Stimulated activated CD8-positive, alpha-beta memory T cell treated with anti-CD3 and anti-CD28 coated beads, Interleukin-4, amount 100 ng/mL, for 48 hours (primary cell): ENCODE data around the gene ABHD6.
"Not testable (repeated sequence)": the region's sequence is repeated elsewhere in the genome, so short reads cannot be mapped to it uniquely, and the experiment has no call there.

Experiments used
- DNase-seq: peaks from one replicate; pipeline ENCODE4 v3.0.0-alpha.2; 2020

ABHD6 gene

DNA sequence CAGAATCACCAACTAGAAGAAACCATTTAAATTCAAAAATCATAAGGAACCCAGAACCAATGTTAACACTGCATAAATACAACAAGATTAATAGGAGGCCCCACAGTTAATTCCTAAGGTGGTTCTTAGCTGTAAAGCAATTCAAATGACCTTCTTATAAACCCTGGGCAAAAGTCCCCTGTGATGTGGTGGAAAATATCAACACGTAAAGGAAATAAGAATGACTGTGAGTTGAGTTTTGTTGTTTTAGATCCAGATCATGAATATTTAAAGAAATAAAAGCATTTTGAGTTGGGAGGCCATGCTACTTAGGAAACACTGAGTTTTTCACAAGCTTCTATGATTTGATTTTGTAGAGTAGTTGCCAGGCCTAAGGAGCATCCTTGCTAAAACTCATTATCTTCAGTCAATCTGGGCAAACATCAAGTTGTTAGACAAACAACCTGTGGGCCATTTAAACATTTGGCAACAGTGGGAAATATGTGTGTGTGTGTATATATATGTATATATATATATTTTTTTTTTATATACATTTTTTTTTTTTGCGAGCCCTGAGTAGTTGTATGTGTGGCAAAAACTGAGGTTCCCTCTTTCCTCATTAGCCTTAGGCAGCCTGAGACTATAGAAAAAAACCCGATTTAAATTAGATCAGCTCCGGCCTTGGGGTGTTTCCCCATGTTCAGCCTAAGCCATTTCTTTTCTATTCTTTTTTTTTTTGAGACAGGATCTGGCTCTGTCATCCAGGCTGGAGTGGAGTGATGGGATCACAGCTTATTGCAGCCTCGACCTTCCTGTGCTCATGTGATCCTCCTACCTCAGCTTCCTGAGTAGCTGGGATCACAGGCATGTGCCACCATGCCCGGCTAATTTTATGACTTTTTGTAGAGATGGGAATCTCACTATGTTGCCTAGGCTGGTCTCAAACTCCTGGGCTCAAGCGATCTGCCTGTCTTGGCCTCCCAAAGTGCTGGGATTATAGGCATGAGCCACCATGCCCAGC lies 87.1 kb downstream of the ABHD6 start:
- DNase-seq = no peak

DNA sequence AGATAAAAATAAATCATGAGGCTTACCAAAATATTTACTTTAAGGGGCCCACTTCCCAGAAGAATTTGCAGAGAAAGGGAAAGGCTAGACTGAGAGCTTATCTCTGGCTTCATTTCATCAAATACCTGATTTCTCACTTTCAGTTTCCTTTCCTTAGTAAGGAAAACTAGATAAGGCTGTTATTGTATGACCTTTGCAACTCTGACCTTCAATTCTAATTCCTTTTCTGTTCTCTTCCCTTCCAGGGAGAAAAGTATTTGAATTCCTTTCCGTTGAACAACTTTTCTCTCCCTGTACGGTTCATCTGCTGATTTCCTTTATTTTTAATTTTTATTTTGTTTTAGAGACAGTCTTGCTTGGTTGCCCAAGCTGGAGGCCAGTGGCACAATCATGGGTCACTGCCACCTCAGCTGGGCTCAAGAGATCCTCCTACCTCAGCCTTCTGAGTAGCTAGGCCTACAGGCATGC lies 88.0 kb downstream of the ABHD6 start:
- no peak for DNase-seq

DNA sequence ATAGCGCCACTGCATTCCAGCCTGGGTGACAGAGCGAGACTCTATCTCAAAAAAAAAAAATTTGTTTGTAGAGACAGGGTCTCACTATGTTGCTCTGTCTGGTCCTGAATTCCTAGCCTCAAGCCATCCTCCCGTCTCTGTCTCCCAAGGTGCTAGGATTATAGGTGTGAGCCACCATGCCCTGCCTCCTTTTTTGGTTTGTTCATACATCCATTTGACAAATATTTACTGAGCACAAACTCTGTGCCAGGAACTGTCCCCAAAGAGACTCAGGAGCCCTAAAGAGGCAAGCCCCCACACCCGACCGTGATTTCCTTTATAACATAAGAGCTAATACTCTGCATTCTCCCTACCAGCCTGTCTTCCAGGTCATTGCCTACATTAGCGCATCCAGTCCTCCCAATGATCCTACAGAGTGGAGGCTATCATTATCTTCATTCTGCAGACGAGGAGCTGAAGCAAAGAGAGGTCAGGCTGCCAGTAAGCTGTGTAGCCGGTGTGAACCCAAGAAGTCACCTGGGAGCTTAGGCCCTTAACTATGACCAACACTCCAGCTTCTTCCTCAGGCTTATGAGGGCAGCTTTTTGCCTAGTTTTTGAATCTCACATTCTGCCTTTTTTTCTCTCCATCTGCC lies 88.8 kb downstream of the ABHD6 start:
- DNase-seq = no peak

DNA sequence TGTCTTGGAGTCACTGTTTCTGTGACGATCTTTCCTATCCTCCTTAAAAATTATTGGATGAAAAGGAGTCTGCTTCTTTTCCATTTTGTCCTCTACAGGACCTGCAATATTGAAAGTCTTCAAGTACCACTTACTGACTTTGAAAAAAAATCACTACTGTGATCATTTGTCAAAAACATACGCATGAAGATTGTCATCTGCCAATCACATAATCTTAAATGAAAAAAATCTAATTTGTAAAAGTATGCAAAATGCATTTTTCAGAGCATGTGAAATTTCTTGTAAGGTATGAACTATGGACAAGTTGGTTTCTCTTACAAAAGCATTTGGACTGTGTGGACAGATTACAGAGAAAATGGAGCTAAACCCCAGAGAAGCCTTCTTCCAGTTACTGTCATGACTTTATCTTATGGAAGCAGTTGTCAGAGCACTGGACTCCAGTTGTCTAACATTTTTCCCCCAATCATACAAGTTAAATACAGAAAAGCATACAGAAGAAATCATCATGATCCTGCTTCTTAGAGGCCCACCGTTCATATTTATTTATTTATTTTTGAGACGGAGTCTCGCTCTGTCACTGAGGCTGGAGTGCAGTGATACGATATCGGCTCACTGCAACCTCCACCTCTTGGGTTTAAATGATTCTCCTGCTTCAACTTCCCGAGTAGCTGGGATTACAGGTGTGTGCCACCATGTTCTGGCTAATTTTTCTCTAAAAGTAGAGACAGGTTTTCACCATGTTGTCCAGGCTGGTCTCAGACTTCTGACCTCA lies 91.7 kb downstream of the ABHD6 start:
- DNase-seq = no peak

DNA sequence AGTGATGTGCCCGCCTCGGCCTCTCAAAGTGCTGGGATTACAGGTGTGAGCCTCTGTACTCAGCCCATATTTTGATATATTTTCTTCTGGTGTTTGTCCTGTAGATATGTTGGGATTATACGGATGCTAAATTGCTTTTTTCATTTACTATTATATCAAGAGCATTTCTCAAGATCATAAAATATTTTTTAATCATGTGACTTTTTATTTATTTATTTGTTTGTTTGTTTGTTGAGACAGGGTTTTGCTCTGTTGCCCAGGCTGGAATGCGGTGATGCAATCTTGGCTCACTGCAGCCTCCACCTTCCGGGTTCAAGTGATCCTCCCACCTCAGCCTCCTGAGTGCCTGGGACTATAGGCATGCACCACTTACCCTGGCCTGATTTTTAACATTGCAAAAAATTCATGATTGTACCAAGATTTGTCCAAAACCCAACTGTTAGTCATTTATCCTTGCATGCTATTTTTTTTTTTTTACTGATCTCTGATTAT lies 92.4 kb downstream of the ABHD6 start:
- no peak for DNase-seq

DNA sequence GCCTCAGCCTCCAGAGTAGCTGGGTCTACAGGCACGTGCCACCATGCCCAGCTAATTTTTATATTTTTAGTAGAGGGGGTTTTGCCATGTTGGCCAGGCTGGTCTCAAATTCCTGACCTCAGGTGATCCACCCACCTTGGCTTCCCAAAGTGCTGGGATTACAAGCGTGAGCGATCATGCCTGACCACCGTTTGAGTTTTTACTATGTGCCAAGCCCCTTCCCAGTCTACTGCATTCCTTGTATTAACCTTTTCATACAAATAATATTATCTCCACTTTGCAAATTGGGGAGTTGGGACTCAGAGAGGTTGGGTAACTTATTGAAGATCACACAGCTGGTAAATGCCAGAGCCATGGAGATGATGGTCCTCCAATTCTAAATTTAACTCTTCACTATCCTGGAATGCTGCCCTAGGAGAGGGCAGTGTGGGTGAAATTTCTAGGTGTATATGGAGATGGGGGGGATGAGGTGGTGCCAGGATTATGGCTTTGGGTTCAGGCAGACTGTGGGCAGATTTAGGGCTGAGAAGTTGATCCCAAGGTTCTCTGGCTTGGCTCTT lies 94.1 kb downstream of the ABHD6 start:
- no peak for DNase-seq

DNA sequence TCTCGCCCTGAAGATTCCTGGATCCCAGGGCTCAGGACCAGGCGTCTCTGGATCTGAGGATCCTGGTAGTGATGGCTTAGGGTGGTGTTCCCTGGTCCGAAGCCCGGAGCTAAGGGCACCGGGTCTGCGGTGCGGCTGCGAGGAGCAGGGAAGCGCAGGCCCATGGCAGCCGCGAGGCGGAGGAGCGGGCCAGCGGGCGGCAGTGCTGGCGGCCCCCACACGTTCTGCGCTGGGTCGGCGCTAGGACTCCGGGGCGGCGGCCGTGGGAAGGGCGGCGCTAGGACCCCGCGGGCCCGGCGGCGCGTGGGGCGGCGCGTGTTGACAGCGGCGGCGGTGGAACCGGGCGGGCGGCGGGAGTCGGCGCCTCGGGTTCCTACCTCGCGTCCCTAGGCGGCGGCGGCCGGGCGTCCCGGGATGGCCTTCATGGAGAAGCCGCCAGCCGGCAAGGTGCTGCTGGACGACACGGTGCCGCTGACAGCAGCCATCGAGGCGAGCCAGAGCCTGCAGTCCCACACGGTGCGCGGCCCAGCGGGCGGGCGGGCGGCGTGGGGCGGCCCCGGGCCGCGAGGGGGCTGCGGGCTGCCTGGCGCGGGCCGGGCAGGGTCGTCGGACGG lies 95.1 kb downstream of the ABHD6 start, which contains the start of gene PXK:
TSS of gene PXK (plus strand) at position 318 of the 614 bp plus-strand sequence. CDS start at position 415, 97 bp downstream.
- peak; percentile 84 for DNase-seq

DNA sequence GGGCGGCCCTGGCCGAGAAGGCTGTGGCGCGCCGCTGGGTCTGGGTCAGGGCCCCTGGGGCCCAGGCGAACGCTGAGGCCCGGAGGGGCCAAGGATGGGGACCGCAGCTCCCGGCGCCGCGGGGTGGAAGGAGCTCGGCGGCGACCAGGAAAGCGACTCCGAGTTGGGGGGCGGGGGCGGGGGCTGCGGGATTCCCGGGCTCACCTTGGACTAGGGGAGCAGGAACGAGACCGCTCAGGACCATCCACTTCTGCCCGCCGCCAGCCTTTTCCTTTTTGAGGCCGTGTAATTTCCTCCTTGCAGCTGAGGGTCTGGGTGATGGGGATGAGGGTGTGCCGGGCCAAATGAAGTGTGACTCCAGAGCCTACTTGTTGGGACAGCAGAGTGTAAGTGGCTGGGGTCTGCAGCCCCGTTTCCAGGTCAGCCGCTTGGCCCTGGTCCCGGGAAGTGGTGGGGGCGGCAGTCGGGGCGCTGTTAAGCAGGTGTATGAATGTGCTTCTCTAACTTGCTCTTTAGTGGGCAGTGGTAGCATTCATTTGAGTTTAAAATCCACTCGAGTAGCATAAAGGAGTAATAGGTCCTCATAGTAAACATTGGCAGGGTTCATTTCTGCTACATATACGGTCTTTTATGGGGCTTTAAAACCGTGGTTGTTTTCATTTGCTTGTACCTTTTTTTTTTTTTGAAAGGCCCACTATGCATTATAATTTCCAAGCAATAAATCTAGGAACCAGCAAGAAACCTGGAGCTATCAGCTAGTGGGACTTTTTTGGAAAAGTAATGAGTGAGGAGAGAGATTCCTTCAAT lies 95.8 kb downstream of the ABHD6 start:
- DNase-seq = peak; percentile 66

DNA sequence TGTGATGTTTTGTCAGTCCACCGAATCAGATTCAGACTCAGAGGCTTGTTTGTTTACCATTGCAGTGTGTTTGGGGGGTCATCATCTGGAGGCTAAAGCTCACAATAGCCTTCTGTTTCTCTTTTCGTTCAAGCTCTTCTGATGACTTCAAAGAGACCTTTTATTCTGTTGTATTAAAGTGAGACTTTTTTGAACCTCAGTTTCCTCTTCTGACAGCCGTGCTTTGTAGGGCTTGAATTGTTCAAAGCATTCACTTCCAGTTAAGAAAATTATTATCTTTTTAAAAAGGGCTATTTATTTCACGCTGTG lies 96.4 kb downstream of the ABHD6 start:
- DNase-seq = no peak

DNA sequence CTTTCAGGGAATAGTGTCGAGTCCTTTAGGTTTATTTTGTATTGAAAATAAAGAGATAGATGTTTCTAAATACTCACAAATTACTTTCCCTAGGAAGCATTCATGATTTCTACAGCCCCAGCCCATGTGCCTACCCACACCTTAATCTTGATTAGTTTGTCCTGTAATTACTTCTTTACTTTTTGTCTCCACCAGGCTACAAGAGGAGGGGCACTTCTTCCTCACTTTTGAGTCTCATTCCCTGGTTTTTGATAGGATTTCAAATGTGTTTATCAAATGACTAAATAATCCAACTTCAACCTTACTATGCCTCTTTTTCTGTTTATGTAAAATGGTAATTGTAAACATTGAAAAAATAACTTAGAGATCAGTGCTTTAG lies 96.9 kb downstream of the ABHD6 start:
- no peak for DNase-seq

DNA sequence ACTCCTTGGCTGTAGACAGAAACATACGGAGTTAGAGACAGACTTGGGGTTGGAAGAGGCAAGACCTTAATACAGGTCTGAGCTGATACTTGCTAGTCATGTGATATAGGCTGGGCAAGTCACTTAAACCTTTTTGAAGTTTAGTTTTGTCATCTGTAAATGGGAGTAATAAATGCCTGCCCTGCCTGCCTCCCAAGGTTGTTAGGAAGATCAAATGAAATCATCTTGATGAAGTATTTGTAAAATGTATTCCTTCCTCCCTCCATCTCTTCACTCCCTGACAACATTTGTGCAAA lies 98.0 kb downstream of the ABHD6 start:
- DNase-seq = no peak

DNA sequence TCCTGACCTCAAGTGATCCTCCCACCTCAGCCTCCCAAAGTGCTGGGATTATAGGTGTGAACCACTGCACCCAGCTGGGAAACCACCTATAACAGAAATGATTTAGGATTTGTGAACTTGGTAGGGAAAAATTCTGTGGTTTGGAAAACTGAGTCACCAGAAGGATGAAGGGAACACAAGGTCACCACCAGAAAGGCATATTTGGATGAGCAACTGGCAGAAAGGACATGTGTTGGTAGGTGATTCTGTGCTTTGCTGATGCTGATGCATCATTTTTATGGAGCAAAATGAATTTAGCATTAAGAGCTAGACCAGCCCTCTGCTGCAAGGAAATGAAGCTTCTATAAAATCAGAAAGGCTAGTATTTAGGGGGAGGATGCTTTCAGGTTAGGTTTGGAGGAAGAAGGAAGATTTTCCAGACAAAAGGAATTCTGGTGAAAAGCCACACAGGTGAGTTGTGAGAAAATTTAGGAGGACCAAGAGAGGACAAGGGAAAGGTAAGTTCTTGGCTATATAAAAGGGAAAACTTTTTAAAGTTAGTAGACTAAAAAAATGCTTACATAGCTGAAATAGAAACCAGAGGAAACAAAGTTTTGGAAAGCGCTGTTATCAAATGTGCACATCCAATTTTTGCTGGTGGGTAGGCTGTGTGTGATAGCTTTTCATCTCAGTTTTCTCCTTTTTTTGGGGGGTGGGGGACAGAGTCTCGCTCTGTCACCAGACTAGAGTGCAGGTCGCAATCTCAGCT lies 98.7 kb downstream of the ABHD6 start:
- no peak for DNase-seq

DNA sequence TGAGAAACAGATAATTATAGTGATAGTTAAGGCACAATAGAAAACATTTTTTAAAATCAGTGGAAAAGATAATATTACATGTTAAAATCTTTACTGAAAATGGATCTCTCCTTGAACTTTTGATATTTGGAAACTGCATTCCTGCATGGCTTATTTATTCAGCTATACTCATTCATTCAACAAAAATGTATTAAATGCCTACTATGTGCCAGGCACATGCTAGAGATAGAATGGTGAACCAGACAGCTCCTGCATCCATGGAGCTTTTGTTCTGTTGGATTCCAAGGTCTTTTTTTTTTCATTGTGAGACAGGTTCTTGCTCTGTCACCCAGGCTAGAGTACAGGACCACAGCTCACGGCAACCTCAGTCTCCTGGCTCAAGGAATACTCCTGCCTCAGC lies 99.6 kb downstream of the ABHD6 start:
- DNase-seq = no peak

DNA sequence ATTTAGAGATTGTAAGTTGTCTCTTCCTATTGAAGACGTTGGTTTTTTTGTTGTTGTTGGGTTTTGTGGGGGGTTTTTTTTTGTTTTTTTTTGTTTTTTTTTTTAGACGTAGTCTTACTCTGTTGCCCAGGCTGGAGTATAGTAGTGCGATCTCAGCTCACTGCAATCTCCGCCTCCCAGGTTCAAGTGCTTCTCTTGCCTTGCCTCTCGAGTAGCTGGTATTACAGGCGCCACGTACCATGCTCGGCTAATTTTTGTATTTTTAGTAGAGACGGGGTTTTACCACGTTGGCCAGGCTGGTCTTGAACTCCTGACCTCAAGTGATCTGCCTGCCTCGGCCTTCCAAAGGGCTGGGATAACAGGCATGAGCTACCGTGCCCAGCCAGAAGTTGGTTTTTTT lies 101.6 kb downstream of the ABHD6 start:
- DNase-seq = not testable (repeated sequence)

DNA sequence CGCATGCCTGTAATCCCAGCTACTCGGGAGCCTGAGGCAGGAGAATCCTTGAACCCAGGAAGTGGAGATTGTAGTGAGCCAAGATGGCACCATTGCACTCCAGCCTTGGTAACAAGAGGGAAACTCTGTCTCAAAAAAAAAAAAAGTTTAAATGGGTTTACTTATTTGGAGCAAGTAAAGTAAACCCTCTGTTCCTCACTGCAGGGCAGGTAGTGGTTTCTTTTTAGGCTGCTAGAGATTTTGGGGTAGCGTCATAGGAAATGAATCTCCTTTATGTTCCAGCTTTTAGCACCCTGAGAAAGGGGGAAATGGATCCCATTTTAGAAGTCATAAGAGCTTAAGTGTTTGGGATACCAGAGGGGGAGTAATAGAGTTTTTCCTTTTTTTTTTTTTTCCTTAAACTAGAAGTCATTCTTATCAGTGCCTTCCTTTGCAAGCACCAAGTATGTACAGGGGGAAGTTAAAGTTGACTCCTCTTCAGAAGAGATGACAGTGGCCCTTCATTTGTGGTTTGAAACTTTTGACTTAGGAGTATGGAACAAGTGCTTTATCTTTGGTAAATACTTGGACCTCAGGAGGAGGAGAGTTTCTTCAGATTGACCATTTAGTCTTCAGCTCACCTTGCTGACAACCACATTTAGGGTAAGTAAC lies 103.1 kb downstream of the ABHD6 start:
- no peak for DNase-seq

DNA sequence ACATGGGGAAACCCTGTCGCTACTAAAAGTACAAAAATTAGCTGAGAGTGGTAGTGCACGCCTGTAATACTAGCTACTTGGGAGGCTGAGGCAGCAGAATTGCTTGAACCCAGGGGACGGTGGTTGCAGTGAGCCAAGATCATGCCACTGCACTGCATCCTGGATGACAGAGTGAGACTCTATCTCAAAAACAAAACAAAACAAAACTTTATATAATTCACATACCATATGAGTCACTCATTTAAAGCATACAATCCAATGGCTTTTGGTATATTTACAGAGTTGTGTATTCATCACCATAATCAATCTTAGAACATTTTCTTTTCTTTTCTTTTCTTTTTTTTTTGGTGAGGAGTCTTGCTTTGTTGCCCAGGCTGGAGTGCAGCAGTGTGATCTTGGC lies 103.8 kb downstream of the ABHD6 start:
- DNase-seq = no peak

DNA sequence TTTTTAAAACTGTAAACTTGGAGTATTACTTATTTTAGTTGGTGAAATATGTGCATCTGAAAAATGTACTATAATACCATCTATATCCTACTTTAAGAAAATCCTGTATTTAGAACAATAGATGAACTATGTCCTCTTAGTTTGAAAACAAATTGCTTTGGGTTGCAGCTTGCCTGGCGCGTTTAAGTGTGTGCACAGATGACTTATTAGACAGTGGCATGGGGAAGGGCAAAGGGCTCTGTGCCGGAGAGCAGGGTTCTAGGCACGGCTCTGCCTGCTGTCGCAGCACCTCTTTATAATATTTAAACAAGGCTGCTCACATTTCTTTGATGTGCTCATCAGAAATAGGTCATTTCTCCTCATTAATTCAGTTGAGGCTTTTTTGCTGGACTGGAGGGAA lies 105.1 kb downstream of the ABHD6 start:
- DNase-seq = no peak
